AG09309 (cell line): Measurements from ENCODE around the gene STX18.

Experiments
- DNase-seq: peaks from one replicate; pipeline ENCODE4 v3.0.0-alpha.2; 2010; ENCODE audit warnings: low read depth
- H3K4me3 ChIP-seq: 2 replicates; pipeline ENCODE4 v1.5.1; 2011; ENCODE audit warnings: mild to moderate bottlenecking, low read depth, low read length, moderate library complexity; ENCODE audit not compliant: control insufficient read depth
- CTCF ChIP-seq: IDR thresholded peaks from 2 replicates; pipeline ENCODE4 v1.5.1; 2011; ENCODE audit warnings: mild to moderate bottlenecking, low read depth, low read length, inconsistent platforms; ENCODE audit not compliant: insufficient read depth, control insufficient read depth; ENCODE audit errors: missing control alignments

Gene STX18

GRCh38 chr4:4392501-4393183 lies 149.2 kb downstream of the STX18 start:
- no peak for TF ChIP-seq CTCF
- no peak for DNase-seq
- H3K4me3 ChIP-seq = no peak overlapping the region

- no peak overlapping the region for H3K4me3 ChIP-seq
- no peak for DNase-seq
- no peak for TF ChIP-seq CTCF
Observed at GRCh38 chr4:4391866-4392265, 150.0 kb downstream of the STX18 start.

GRCh38 chr4:4390515-4391240 lies 151.2 kb downstream of the STX18 start:
- no peak for DNase-seq
- TF ChIP-seq CTCF = no peak
- no peak overlapping the region for H3K4me3 ChIP-seq

GRCh38 chr4:4390046-4390445 lies 151.8 kb downstream of the STX18 start:
- DNase-seq = no peak
- H3K4me3 ChIP-seq = no peak overlapping the region
- TF ChIP-seq CTCF = no peak

GRCh38 chr4:4388836-4389575 lies 152.8 kb downstream of the STX18 start:
- no peak for TF ChIP-seq CTCF
- H3K4me3 ChIP-seq = no peak overlapping the region
- no peak for DNase-seq

GRCh38 chr4:4388311-4388790 lies 153.5 kb downstream of the STX18 start:
- DNase-seq = no peak
- no peak for TF ChIP-seq CTCF
- no peak overlapping the region for H3K4me3 ChIP-seq
